ENCODE data around the gene PRKN. TPM values are rescaled to one million over a fixed set of nuclear protein-coding genes. Genes with fewer than 3 reads are reported as not detected.

PRKN gene
- total and polyA plus RNA-seq, 2 experiments from 2014 or later: 2.3 to 3.9 TPM

DNA sequence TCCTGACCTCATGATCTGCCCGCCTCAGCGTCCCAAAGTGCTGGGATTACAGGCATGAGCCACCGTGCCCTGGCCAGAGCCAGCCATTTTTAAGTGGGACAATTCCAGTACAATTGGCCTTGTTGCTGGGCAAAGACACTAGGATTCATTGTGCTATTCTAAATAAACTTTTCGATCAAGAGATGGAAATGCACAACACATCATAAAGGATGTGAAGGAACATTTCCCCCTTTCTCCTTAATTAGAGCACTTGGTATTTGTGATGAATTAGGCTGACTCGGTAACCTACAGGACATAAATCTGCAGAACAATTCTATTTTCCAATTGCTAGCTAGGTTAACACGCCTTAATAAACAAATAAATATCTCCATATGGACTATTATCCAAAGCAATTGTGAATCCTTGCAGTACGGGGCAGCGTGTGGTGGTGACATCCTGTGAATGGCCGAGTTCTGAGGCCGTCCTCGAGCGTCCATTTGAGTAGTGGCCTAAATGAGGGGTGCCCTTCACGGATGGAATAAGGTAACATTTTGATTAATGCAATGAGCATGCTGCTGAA lies 1047.5 kb downstream of the PRKN start:
- TF ChIP-seq EZH2phosphoT487 (IDR thresholded peaks at IDR 0.05; ENCODE audit: low read depth, severe bottlenecking, unreplicated experiment): no peak
- no peak for TF ChIP-seq EZH2 (IDR thresholded peaks at IDR 0.05; ENCODE audit: borderline replicate concordance)
- no peak for TF ChIP-seq CTCF (IDR thresholded peaks at IDR 0.05; ENCODE audit: poor library complexity)
- Histone ChIP-seq H3K4me3 (no peak overlapping the region), H3K27me3 (no peaks in the 10 kb centered on the region), H3K9me2 (replicated peaks; ENCODE audit: insufficient read depth) (no peaks in the 10 kb centered on the region), H3K27ac (no peak overlapping the region), H3K36me3 (replicated peaks; ENCODE audit: insufficient read depth, low read depth) (no peaks in the 10 kb centered on the region), H3K4me2 (no peak overlapping the region), H3K4me1 (ENCODE audit: insufficient read depth) (no peaks in the 10 kb centered on the region), H3K79me2 (no peaks in the 10 kb centered on the region), H3K9me3 (ENCODE audit: low read depth) (no peaks in the 10 kb centered on the region), H4K20me1 (ENCODE audit: insufficient read depth, poor library complexity, severe bottlenecking) (no peaks in the 10 kb centered on the region), H2AFZ (no peak overlapping the region)
- DNase-seq (ENCODE audit: low spot score): no peak
- WGBS (ENCODE audit: low lambda C conversion rate, missing lambda C conversion rate): 92% methylated on average over 13 of the region's 13 CpGs

GRCh38 chr6:161677188-161677587 lies 1050.4 kb downstream of the PRKN start:
- 92% methylated on average over 7 of the region's 7 CpGs for WGBS (ENCODE audit: low lambda C conversion rate, missing lambda C conversion rate)
- H2AFZ ChIP-seq: no peak overlapping the region
- no peaks in the 10 kb centered on the region for H3K9me2 ChIP-seq (replicated peaks; ENCODE audit: insufficient read depth)
- no peaks in the 10 kb centered on the region for H3K27me3 ChIP-seq
- TF ChIP-seq EZH2phosphoT487 (IDR thresholded peaks at IDR 0.05; ENCODE audit: low read depth, severe bottlenecking, unreplicated experiment) (no peak), CTCF (IDR thresholded peaks at IDR 0.05; ENCODE audit: poor library complexity) (no peak), EZH2 (IDR thresholded peaks at IDR 0.05; ENCODE audit: borderline replicate concordance) (no peak)
- H3K9me3 ChIP-seq (ENCODE audit: low read depth): no peaks in the 10 kb centered on the region
- H3K36me3 ChIP-seq (replicated peaks; ENCODE audit: insufficient read depth, low read depth): no peaks in the 10 kb centered on the region
- H3K27ac ChIP-seq: no peak overlapping the region
- no peak overlapping the region for H3K4me2 ChIP-seq
- no peaks in the 10 kb centered on the region for H3K79me2 ChIP-seq
- H3K4me3 ChIP-seq: no peak overlapping the region
- no peak for DNase-seq (ENCODE audit: low spot score)
- H4K20me1 ChIP-seq (ENCODE audit: insufficient read depth, poor library complexity, severe bottlenecking): no peaks in the 10 kb centered on the region
- H3K4me1 ChIP-seq (ENCODE audit: insufficient read depth): no peaks in the 10 kb centered on the region

GRCh38 chr6:161676586-161676985 lies 1051.0 kb downstream of the PRKN start:
- H3K27ac ChIP-seq: no peak overlapping the region
- no peaks in the 10 kb centered on the region for H3K4me1 ChIP-seq (ENCODE audit: insufficient read depth)
- no peak for DNase-seq (ENCODE audit: low spot score)
- no peak overlapping the region for H3K4me2 ChIP-seq
- 94% methylated on average over 3 of the region's 3 CpGs for WGBS (ENCODE audit: low lambda C conversion rate, missing lambda C conversion rate)
- H3K36me3 ChIP-seq (replicated peaks; ENCODE audit: insufficient read depth, low read depth): no peaks in the 10 kb centered on the region
- H4K20me1 ChIP-seq (ENCODE audit: insufficient read depth, poor library complexity, severe bottlenecking): no peaks in the 10 kb centered on the region
- no peaks in the 10 kb centered on the region for H3K9me3 ChIP-seq (ENCODE audit: low read depth)
- no peak overlapping the region for H3K4me3 ChIP-seq
- TF ChIP-seq CTCF (IDR thresholded peaks at IDR 0.05; ENCODE audit: poor library complexity) (no peak), EZH2 (IDR thresholded peaks at IDR 0.05; ENCODE audit: borderline replicate concordance) (no peak), EZH2phosphoT487 (IDR thresholded peaks at IDR 0.05; ENCODE audit: low read depth, severe bottlenecking, unreplicated experiment) (no peak)
- H3K27me3 ChIP-seq: no peaks in the 10 kb centered on the region
- H3K9me2 ChIP-seq (replicated peaks; ENCODE audit: insufficient read depth): no peaks in the 10 kb centered on the region
- no peak overlapping the region for H2AFZ ChIP-seq
- H3K79me2 ChIP-seq: no peaks in the 10 kb centered on the region
